ENCODE data around the gene IFNAR1. TPM values are rescaled to one million over a fixed set of nuclear protein-coding genes. Genes with fewer than 3 reads are reported as not detected.

The IFNAR1 gene
- total and polyA plus RNA-seq, 9 of the 15 experiments (the other 6 are each of a cell fraction or from before 2014, with no cell fraction given): 8.6 to 31.8 (median 14.8) TPM

- TF ChIP-seq ZNF318 (IDR thresholded peaks at IDR 0.05; ENCODE audit: borderline replicate concordance in 1 of 2, low read depth in 1 of 2) (peak in 1 of 2 experiments; percentile 65; a peak in 2 of 4 replicates), LEF1 (IDR thresholded peaks at IDR 0.05) (peak; percentile 76; the same call in 1 of the 2 replicates), HMBOX1 (IDR thresholded peaks at IDR 0.05) (no peak), MGA (IDR thresholded peaks at IDR 0.05) (no peak; the same call in 1 of the 2 replicates), EHMT2 (IDR thresholded peaks at IDR 0.05) (0 out of 2 replicates have a peak, but pooled peaks have one; percentile 18), MEF2A (IDR thresholded peaks at IDR 0.05; ENCODE audit: control insufficient read depth, low read depth, low read length) (peak; percentile 95)
These were observed 61.5 kb downstream of the IFNAR1 start (continued) for GRCh38 chr21:33386222-33386784.
